Hepatocyte (in vitro differentiated cells): Measurements from ENCODE around the gene SGCD. TPM values are rescaled to one million over a fixed set of nuclear protein-coding genes. Genes with fewer than 3 reads are reported as not detected.

ENCODE experiments used
- DNase-seq: peaks from one replicate; pipeline ENCODE4 v3.0.0-alpha.2; 2016; ENCODE audit warnings: low spot score
- H2AFZ ChIP-seq: fragments of 200-600 bp; sonication (generic); 2 replicates; pipeline ENCODE4 v1.6.0; 2016; ENCODE audit warnings: antibody characterized with exemption, mild to moderate bottlenecking
- H3K27ac ChIP-seq: fragments of 200-600 bp; sonication (generic); 2 replicates; pipeline ENCODE4 v1.5.1; 2016; ENCODE audit warnings: mild to moderate bottlenecking
- H3K27me3 ChIP-seq: fragments of 200-600 bp; sonication (generic); 2 replicates; pipeline ENCODE4 v1.6.1; 2016
- H3K36me3 ChIP-seq: fragments of 200-600 bp; sonication (generic); replicated peaks from 2 replicates; pipeline ENCODE4 v1.5.1; 2016; ENCODE audit warnings: low read depth; ENCODE audit not compliant: insufficient read depth
- H3K4me1 ChIP-seq: fragments of 200-600 bp; sonication (generic); 2 replicates; pipeline ENCODE4 v1.5.1; 2016; ENCODE audit warnings: mild to moderate bottlenecking, moderate library complexity; ENCODE audit not compliant: insufficient read depth
- H3K4me2 ChIP-seq: fragments of 200-600 bp; sonication (generic); 2 replicates; pipeline ENCODE4 v1.6.0; 2016
- H3K4me3 ChIP-seq: fragments of 200-600 bp; sonication (generic); 2 replicates; pipeline ENCODE4 v1.5.1; 2016; ENCODE audit warnings: mild to moderate bottlenecking
- H3K79me2 ChIP-seq: fragments of 200-600 bp; sonication (generic); 2 replicates; pipeline ENCODE4 v1.6.0; 2017; ENCODE audit warnings: mild to moderate bottlenecking
- H3K9me2 ChIP-seq: fragments of 200-600 bp; sonication (generic); replicated peaks from 2 replicates; pipeline ENCODE4 v1.6.0; 2017; ENCODE audit warnings: mild to moderate bottlenecking; ENCODE audit not compliant: insufficient read depth
- H3K9me3 ChIP-seq: fragments of 200-600 bp; sonication (generic); 2 replicates; pipeline ENCODE4 v1.5.1; 2016; ENCODE audit warnings: low read depth, mild to moderate bottlenecking
- H4K20me1 ChIP-seq: fragments of 200-600 bp; sonication (generic); 2 replicates; pipeline ENCODE4 v1.6.0; 2016; ENCODE audit warnings: mild to moderate bottlenecking; ENCODE audit not compliant: insufficient read depth, poor library complexity, severe bottlenecking
- CTCF ChIP-seq: fragments of 200-600 bp; sonication (generic); IDR thresholded peaks from 2 replicates; pipeline ENCODE4 v1.5.1; 2016; ENCODE audit warnings: antibody characterized with exemption, mild to moderate bottlenecking; ENCODE audit not compliant: poor library complexity
- EZH2 ChIP-seq: fragments of 200-600 bp; sonication (generic); IDR thresholded peaks from 2 replicates; pipeline ENCODE4 v1.6.1; 2016; ENCODE audit warnings: antibody characterized with exemption, mild to moderate bottlenecking, borderline replicate concordance
- EZH2phosphoT487 ChIP-seq: fragments of 200-600 bp; sonication (generic); IDR thresholded peaks from one replicate; pipeline ENCODE4 v1.6.1; 2018; ENCODE audit warnings: antibody characterized with exemption, mild to moderate bottlenecking, low read depth, moderate library complexity; ENCODE audit not compliant: unreplicated experiment, severe bottlenecking
- WGBS: methylation state at CpG from one replicate; pipeline ENCODE4 v1.1.6; 2016; ENCODE audit warnings: low lambda C conversion rate; ENCODE audit errors: missing lambda C conversion rate; 5-methylcytosine and 5-hydroxymethylcytosine counted together
- polyA plus RNA-seq: library from polyadenylated mRNA; unstranded; fragments of >200 nt; fragmentation: Nextera tagmentation; extraction: Ambion mirVana; gene quantifications from 2 replicates; pipeline ENCODE4 v1.2.1, GENCODE V29; 2016
- total RNA-seq: library from RNA; depleted of rRNA; stranded (reverse); fragments of >200 nt; gene quantifications from 2 replicates; pipeline ENCODE4 v1.2.3, GENCODE V29; 2014

SGCD gene
- total and polyA plus RNA-seq, 2 experiments from 2014 or later: 3.8 to 8.8 TPM

- Histone ChIP-seq H3K27ac (peak overlapping the region; percentile 32), H3K4me2 (peak overlapping the region; percentile 20), H4K20me1 (no peaks in the 10 kb centered on the region), H3K4me3 (no peak overlapping the region), H3K79me2 (no peaks in the 10 kb centered on the region), H3K4me1 (peaks cover 8% of the 10 kb centered on the region), H2AFZ (no peak overlapping the region), H3K9me2 (no peaks in the 10 kb centered on the region), H3K36me3 (no peaks in the 10 kb centered on the region), H3K9me3 (no peaks in the 10 kb centered on the region), H3K27me3 (no peaks in the 10 kb centered on the region)
- WGBS: 73% methylated on average over 11 of the region's 11 CpGs
- TF ChIP-seq EZH2phosphoT487: no peak
- TF ChIP-seq CTCF: no peak
- no peak for TF ChIP-seq EZH2
- peak; percentile 13 for DNase-seq
Observed at GRCh38 chr5:156396063-156396829, 69.3 kb downstream of the SGCD start.

GRCh38 chr5:156396830-156397081 is 69.8 kb downstream of the SGCD start:
- H3K9me3 ChIP-seq: no peaks in the 10 kb centered on the region
- H3K27ac ChIP-seq: no peak overlapping the region
- H4K20me1 ChIP-seq: no peaks in the 10 kb centered on the region
- H3K4me2 ChIP-seq: no peak overlapping the region
- WGBS: 78% methylated on average over 2 of the region's 2 CpGs
- H3K4me1 ChIP-seq: peaks cover 4% of the 10 kb centered on the region
- H3K27me3 ChIP-seq: no peaks in the 10 kb centered on the region
- no peaks in the 10 kb centered on the region for H3K9me2 ChIP-seq
- no peak overlapping the region for H3K4me3 ChIP-seq
- TF ChIP-seq EZH2phosphoT487 (no peak), EZH2 (no peak), CTCF (no peak)
- no peak overlapping the region for H2AFZ ChIP-seq
- H3K36me3 ChIP-seq: no peaks in the 10 kb centered on the region
- H3K79me2 ChIP-seq: no peaks in the 10 kb centered on the region
- peak; percentile 6 for DNase-seq

GRCh38 chr5:156399323-156399722 is 72.4 kb downstream of the SGCD start:
- no peaks in the 10 kb centered on the region for H4K20me1 ChIP-seq
- no peak for DNase-seq
- TF ChIP-seq CTCF (no peak), EZH2phosphoT487 (no peak), EZH2 (no peak)
- no peaks in the 10 kb centered on the region for H3K36me3 ChIP-seq
- no peak overlapping the region for H3K4me2 ChIP-seq
- H3K4me3 ChIP-seq: no peak overlapping the region
- H3K27me3 ChIP-seq: no peaks in the 10 kb centered on the region
- H3K27ac ChIP-seq: no peak overlapping the region
- peaks cover 4% of the 10 kb centered on the region for H3K4me1 ChIP-seq
- no peaks in the 10 kb centered on the region for H3K9me2 ChIP-seq
- WGBS: 89% methylated on average over 2 of the region's 2 CpGs
- H3K79me2 ChIP-seq: no peaks in the 10 kb centered on the region
- no peaks in the 10 kb centered on the region for H3K9me3 ChIP-seq
- H2AFZ ChIP-seq: no peak overlapping the region
